Stimulated activated CD8-positive, alpha-beta memory T cell treated with anti-CD3 and anti-CD28 coated beads, Interleukin-12 subunit alpha, Interleukin-12 subunit beta, amount 100 ng/mL, for 24 hours (primary cell): Measurements from ENCODE around the gene ETV4.

Experiments used
- DNase-seq: peaks from one replicate; pipeline ENCODE4 v3.0.0-alpha.2; 2020; ENCODE audit errors: extremely low read depth

The ETV4 gene

DNA sequence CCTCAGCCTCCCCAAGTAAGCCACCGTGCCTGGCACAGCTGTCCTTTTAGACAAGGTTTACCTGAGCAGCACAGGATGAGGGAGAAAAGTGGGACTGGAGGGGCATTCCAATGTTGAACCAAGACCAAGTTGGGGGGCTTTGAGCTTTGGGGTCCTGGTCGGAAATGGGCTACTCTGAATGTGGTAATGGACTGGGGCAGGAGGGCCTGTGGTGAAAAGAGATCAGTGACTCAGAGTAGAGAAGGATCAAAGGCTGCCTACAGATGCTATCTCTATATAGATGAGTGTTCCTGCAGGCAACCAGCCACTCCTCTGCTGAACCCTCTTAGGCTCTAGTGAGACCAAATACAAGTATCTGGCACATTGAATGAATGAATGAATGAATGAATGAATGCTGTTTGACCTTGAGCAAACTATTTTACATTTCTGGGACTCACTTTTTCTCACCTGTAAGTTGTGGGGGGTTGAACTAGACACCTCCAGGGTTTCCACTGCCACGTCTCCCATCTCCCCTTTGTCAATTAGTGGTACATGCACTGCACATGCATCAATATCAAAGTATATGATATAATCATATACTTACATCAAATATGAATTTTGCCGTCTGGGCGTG is 26.3 kb upstream of the ETV4 start:
- DNase-seq: no peak

- no peak for DNase-seq
Measured at GRCh38 chr17:43570518-43570928, 24.4 kb upstream of the ETV4 start.

DNA sequence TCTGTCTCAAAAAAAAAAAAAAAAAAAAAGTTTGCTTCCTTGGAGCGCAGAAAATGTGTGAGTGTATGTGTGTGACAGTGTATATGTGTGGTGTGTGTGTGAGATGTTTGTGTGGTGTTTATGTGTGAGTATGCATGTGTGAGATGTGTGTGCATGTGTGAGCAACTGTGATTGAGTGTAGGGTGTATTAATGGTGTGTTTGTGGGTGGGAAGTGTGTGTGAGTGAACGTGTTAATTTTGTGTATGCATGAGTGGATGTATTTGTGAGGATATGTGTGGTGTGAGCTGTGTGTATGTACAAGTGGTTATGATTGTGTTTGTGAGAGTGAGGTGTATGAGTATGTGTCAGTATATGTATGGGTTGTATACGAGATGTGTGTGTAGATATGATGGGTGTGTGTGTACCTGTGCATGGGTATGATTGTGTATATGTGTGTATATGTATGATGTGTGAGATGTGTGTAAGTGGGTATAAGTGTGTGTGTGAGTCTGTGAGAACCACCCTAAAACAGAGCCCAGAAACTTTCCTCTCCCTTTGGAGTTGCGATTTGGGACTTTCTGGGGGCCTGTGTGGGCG is 22.5 kb upstream of the ETV4 start:
- no peak for DNase-seq

DNA sequence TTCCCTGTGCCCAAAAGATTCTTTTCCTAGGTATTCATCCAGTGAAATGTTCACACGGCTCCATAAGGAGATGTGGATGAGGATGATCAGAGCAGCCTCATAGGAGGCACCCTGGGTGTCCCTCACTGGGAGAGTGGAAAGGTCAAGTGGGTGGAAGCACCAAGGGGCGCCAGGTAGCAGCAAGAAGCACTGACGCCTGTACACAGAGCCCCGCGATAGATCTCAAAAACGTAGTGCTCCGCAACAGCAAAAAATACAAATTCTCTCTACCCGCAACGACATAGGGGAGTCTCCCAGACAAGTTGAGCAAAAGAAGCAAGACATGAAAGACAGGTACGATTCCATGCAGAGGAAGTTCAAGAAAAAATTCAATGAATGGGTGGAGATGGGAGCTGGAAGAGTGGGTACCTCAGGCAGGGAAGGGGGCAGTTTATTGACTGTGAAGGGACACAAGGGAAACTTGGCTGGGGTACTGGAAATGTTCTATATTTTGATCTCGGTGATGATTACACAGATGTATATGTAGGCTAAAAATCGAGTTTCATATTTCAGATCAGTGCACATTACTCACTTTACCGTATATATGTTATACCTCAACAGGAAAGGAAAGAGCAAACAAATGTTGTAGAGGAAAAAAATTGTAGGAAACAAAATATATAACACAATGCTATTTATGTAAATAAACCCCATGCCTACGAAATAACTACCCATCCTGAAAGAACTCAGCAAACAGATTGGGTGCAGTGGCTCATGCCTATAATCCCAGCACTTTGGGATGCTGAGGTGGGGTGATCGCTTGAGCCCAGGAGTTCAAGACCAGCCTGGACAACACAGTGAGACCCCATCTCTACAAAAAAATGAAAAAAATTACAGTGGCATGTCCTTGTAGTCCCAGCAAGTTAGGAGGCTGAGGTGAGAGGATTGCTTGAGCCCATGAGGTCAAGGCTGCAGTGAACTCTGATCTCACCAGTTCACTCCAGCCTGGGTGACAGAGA is 17.8 kb upstream of the ETV4 start:
- DNase-seq: no peak

GRCh38 chr17:43562679-43563599 is 16.8 kb upstream of the ETV4 start:
- no peak for DNase-seq

- DNase-seq: no peak
Measured at GRCh38 chr17:43560461-43561427, 14.6 kb upstream of the ETV4 start.

GRCh38 chr17:43559161-43559816 is 13.1 kb upstream of the ETV4 start:
- DNase-seq: no peak

- DNase-seq: no peak
Measured at GRCh38 chr17:43558805-43559160, 12.6 kb upstream of the ETV4 start.

- no peak for DNase-seq
Measured at GRCh38 chr17:43556292-43556691, 10.2 kb upstream of the ETV4 start.

DNA sequence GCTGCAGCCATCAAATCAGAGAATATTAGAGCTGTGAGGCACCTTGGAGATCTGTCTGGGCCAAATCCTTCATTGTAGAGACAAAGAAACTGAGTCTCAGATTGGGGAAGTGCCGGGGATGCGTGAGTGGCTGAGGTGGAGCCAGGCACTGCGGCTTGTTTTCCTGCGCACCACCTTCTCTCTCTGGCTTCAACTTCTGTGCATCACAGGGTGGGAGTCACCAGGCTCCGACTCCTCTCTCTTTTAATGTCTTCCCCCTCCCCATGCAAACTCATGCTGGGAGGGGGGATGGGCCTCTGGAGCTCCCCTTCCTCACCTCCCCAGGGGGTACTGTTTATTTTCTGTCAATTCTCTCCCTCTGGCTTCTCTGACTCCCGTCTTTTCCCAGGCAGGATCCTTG is 8.7 kb upstream of the ETV4 start:
- DNase-seq: no peak

DNA sequence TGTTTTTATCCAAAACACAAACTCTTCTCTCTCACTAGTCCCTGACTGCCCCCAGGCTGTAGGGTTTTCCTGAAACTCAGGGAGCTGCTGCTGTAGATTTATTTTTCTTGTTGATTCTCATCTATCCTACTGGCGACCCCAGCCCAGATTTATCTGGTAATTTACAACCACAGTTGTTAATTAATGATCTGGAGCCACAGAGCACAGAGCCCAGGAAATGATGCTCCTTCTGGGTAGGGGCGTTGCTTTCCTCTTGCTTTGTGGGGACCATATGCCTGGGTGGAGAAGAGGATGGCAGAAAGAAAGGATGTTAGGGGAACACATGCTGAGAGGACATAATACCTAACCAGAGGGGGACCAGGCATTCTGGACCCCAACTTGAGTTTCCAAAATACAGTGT is 7.4 kb upstream of the ETV4 start:
- DNase-seq: no peak

DNA sequence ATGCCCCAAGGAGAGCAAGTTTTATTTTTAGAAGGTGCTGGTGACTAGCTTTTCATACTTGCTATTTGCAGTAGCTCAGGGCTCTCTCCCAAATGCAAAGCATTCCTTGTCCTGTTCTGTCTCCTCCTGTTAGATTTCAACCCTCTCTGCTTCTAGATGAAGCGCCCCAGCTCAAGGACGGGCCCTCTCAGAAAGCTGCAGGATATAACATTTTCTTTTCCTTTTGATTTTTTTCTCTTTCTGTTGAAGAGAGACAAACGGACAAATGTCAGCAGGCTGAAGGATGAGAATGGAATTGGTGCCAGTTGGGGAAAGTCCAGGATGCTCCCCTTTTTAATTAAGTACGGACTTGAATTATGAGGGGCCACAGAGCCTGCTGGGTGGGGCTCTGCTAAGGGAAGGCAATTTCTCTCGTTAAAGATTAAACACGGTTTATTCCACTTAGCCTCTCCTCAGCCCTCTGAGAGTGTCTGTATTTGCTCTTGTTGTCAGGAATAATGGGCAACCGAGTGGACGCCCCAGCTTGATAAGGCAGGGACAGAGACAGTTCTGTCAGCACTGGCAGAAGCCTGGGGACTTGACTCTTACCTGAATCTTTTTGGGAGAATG is 6.2 kb upstream of the ETV4 start:
- DNase-seq: no peak

GRCh38 chr17:43550754-43551153 is 4.6 kb upstream of the ETV4 start:
- DNase-seq: no peak

GRCh38 chr17:43549496-43549895 is 3.4 kb upstream of the ETV4 start:
- no peak for DNase-seq

- DNase-seq: no peak
Measured at GRCh38 chr17:43548689-43549379, 2.7 kb upstream of the ETV4 start.

DNA sequence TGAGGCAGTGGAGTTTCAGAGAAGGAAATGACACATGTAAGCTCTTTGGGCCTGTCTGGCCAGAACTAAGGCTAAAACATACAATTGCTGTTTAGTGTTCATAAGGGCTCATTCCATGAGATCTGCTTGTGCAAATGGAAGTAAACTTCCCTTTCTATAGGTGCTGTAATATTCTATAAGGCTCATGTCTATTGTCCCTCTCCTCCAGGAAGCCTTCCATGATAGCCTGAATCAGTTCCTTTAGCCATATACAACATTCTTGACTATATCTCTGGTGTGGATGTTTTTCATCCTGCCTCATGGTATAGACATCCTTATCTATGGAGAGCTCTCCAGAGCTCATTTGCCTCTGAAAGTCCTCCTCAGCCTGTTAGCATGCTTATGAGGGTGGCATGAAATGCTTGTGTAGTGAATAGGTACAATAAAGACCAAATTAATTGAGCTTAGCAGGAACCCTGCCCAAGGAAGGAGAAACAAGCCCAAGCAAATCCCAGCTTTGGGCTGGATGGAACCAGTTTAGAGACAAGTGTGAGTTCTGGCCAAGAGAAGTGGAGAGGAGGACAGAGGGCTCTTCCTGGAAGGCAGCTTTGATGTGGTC is 1.6 kb upstream of the ETV4 start:
- DNase-seq: no peak

DNA sequence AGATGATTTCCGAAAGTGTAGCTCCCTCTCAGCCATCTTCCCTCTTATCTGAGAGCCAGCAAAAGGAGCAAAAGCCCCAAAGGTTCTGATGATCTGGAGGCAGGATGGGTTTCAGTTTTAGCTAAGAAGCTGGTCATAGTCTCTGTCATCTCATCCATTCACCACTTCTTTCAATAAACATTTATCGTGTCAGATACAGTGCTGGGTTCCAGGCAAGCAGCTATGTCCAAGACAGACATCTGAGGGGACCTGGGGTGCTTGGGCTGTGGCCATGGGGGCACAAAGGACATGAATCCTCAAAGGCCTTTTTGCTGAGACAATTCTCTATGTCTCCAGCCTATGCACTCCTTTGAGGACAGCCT is 1.0 kb upstream of the ETV4 start:
- no peak for DNase-seq

GRCh38 chr17:43545383-43545632 is 832 bp downstream of the ETV4 start:
- no peak for DNase-seq
